ENCODE results near the gene PHIP. TPM values are rescaled to one million over a fixed set of nuclear protein-coding genes. Genes with fewer than 3 reads are reported as not detected.
A peak's percentile ranks its signal among the peaks of the same experiment; 100 is the strongest.

PHIP gene
- total RNA-seq, 4 donors from 2014 or later, result 20.2 to 65.2 (median 25.1) TPM

DNA sequence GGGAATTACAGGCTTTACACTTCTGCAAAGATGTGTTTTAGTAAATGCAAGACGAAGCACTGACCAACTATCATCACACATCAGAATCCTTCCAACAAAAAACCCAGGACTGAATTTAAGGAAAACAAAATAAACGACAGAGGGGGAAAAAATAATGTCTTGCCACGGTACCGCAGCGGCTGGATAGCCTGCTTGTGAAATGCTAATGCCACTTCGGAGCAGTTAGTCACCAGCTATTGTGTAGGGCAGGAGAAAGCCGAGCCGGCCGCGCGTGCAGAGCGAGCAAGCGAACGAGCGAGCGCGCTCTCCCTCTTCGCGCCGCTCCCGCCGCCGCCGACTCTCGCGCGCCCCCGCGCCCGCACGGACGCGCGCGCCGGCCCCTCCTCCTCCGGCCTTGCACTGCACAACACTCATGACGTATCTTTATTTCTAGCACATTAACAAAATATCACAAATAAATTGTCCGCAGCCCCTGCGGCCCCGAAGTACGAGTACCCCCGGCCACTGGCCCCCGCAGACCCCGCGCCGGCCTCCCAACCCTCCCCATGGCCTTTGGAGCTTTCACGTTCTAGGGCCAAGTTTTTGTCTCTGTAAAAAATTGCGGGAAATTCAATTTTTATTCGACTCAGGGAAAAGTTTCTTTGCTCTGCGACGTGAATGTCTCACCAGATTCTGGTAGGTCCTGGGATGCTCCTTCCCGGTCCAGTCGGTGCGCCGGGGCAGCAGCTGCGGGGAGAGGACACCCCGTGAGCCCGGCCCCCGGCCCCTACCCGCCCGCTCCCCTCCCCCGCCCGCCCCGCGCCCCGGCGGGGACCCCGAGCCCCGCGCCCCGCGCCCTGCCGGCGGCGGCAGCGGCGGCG is 1.0 kb downstream of the PHIP start:
- peak overlapping the region; percentile 85 to 96 (median 92) for H3K4me3 ChIP-seq
- no peaks in the 10 kb centered on the region for H3K9me3 ChIP-seq
- H3K27ac ChIP-seq, result peak overlapping the region; percentile 94 to 99 (median 97)
- H3K4me1 ChIP-seq, result peaks cover 0 to 15% (median 0%) of the 10 kb centered on the region in 4 donors
- H3K36me3 ChIP-seq, result no peaks in the 10 kb centered on the region
- DNase-seq, result peak; percentile 81 to 94 (median 93)
- H3K27me3 ChIP-seq, result no peaks in the 10 kb centered on the region
- TF ChIP-seq POLR2A (IDR thresholded peaks at IDR 0.05), result peak; percentile 36 to 56
- TF ChIP-seq CTCF (IDR thresholded peaks at IDR 0.05), result no peak

- no peaks in the 10 kb centered on the region for H3K9me3 ChIP-seq
- no peaks in the 10 kb centered on the region for H3K36me3 ChIP-seq
- H3K27ac ChIP-seq, result peak overlapping the region in 3 of 4 donors; percentile 96 to 99 (median 98)
- TF ChIP-seq POLR2A (IDR thresholded peaks at IDR 0.05), result no peak
- no peak for TF ChIP-seq CTCF (IDR thresholded peaks at IDR 0.05)
- H3K4me1 ChIP-seq, result peaks cover 0 to 15% (median 0%) of the 10 kb centered on the region in 4 donors
- DNase-seq, result no peak
- peak overlapping the region; percentile 85 to 96 (median 92) for H3K4me3 ChIP-seq
- H3K27me3 ChIP-seq, result no peaks in the 10 kb centered on the region
These were observed 1.9 kb downstream of the PHIP start for GRCh38 chr6:79076160-79076559.

- peaks cover 0 to 10% (median 0%) of the 10 kb centered on the region in 4 donors for H3K4me1 ChIP-seq
- no peak overlapping the region for H3K27ac ChIP-seq
- H3K27me3 ChIP-seq, result no peaks in the 10 kb centered on the region
- no peak overlapping the region for H3K4me3 ChIP-seq
- H3K9me3 ChIP-seq, result no peaks in the 10 kb centered on the region
- TF ChIP-seq POLR2A (IDR thresholded peaks at IDR 0.05) (no peak), CTCF (IDR thresholded peaks at IDR 0.05) (no peak)
- no peak for DNase-seq
- H3K36me3 ChIP-seq, result no peaks in the 10 kb centered on the region
These were observed 4.2 kb downstream of the PHIP start for GRCh38 chr6:79073888-79074287.

- DNase-seq, result no peak
- no peak for TF ChIP-seq CTCF (IDR thresholded peaks at IDR 0.05)
- TF ChIP-seq POLR2A (IDR thresholded peaks at IDR 0.05), result no peak
- H3K4me3 ChIP-seq, result no peak overlapping the region
- H3K9me3 ChIP-seq, result no peaks in the 10 kb centered on the region
- H3K27ac ChIP-seq, result no peak overlapping the region
- peaks cover 0 to 10% (median 0%) of the 10 kb centered on the region in 4 donors for H3K4me1 ChIP-seq
- H3K36me3 ChIP-seq, result no peaks in the 10 kb centered on the region
- no peaks in the 10 kb centered on the region for H3K27me3 ChIP-seq
These were observed 5.3 kb downstream of the PHIP start for GRCh38 chr6:79072640-79073181.

- no peak for DNase-seq
- Histone ChIP-seq H3K27me3 (no peaks in the 10 kb centered on the region), H3K9me3 (no peaks in the 10 kb centered on the region), H3K27ac (no peak overlapping the region), H3K4me3 (no peak overlapping the region), H3K36me3 (no peaks in the 10 kb centered on the region), H3K4me1 (peaks cover 0 to 10% (median 0%) of the 10 kb centered on the region in 4 donors)
- no peak for TF ChIP-seq POLR2A (IDR thresholded peaks at IDR 0.05)
- TF ChIP-seq CTCF (IDR thresholded peaks at IDR 0.05), result no peak
These were observed 6.5 kb downstream of the PHIP start for GRCh38 chr6:79071547-79071946.

All from Peyer's patch (tissue), 4 donors.